ENCODE data around the gene FRMPD4. TPM values are rescaled to one million over a fixed set of nuclear protein-coding genes. Genes with fewer than 3 reads are reported as not detected.

The FRMPD4 gene
- total and polyA plus RNA-seq, 2 donors (not counting 3 experiments of a cell fraction or from before 2014, with no cell fraction given): not detected

- no peak for TF ChIP-seq POLR2AphosphoS5 (IDR thresholded peaks at IDR 0.05; ENCODE audit: insufficient read depth, low read depth, low read length)
- TF ChIP-seq FOS (IDR thresholded peaks at IDR 0.05; ENCODE audit: borderline replicate concordance, insufficient read depth, low read length): no peak
- TF ChIP-seq MYC (IDR thresholded peaks at IDR 0.05; ENCODE audit: low read depth, low read length): no peak
- TF ChIP-seq, protein P1, sequence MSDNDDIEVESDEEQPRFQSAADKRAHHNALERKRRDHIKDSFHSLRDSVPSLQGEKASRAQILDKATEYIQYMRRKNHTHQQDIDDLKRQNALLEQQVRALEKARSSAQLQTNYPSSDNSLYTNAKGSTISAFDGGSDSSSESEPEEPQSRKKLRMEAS (IDR thresholded peaks at IDR 0.05; ENCODE audit: insufficient read depth, insufficient read length): no peak
- H3K36me3 ChIP-seq (ENCODE audit: control insufficient read depth in 2 of 2, extremely low read depth in 1 of 2, insufficient read depth in 2 of 2, low read length in 2 of 2): no peaks in the 10 kb centered on the region
- no peaks in the 10 kb centered on the region for H3K4me1 ChIP-seq (ENCODE audit: control insufficient read depth, extremely low read depth, insufficient read depth, low read length)
- H3K9me1 ChIP-seq (replicated peaks; ENCODE audit: control insufficient read depth, extremely low read depth, insufficient read depth, low read length): no peaks in the 10 kb centered on the region
- CTCF ChIA-PET: interaction anchor here (0.6 kb wide), 1 partner anchor 16 kb away, joined by 3 read pairs; no protein-coding TSS in a partner anchor
- BruUV-seq (replicated peaks): no TSS peak
- peak overlapping the region; percentile 18 for H3K27ac ChIP-seq (ENCODE audit: insufficient read depth, low read depth, low read length)
- no peaks in the 10 kb centered on the region for H4K20me1 ChIP-seq (replicated peaks; ENCODE audit: control insufficient read depth, extremely low read depth, insufficient read depth, low read length)
- H3K4me2 ChIP-seq (ENCODE audit: insufficient read depth, low read length): no peak overlapping the region
- DNase-seq (ENCODE audit: low read depth, low spot score) (peak; percentile 9), FAIRE-seq (peak; percentile 67)
- POLR2A ChIA-PET: no interaction called here
- H3K27me3 ChIP-seq (ENCODE audit: control insufficient read depth in 2 of 2, insufficient read depth in 2 of 2, low read length in 2 of 2): no peaks in the 10 kb centered on the region
- H3K79me2 ChIP-seq (ENCODE audit: control insufficient read depth, insufficient read depth, low read length): no peaks in the 10 kb centered on the region
- H3K9ac ChIP-seq (replicated peaks; ENCODE audit: extremely low read depth, insufficient read depth, low read length): no peak overlapping the region
- no peaks in the 10 kb centered on the region for H3K9me3 ChIP-seq (replicated peaks; ENCODE audit: control insufficient read depth, insufficient read depth, low read length)
- dilution Hi-C loops (cut with MboI; ENCODE audit: extremely low pct_ligation_motif_present, low sequenced_read_pairs): no loop called here
- H2AFZ ChIP-seq (ENCODE audit: low read depth, low read length): no peak overlapping the region
- no peak overlapping the region for H3K4me3 ChIP-seq (replicated peaks in 1 of 3; ENCODE audit: insufficient read depth in 1 of 3, low read depth in 1 of 3, low read length in 3 of 3)
- intact Hi-C loops (cut with micrococcal nuclease): no loop called here
These were observed 283.6 kb downstream of the FRMPD4 start for GRCh38 chrX:12421918-12422317.

- Histone ChIP-seq H3K4me3 (replicated peaks in 1 of 3; ENCODE audit: insufficient read depth in 1 of 3, low read depth in 1 of 3, low read length in 3 of 3) (no peak overlapping the region), H3K36me3 (ENCODE audit: control insufficient read depth in 2 of 2, extremely low read depth in 1 of 2, insufficient read depth in 2 of 2, low read length in 2 of 2) (no peaks in the 10 kb centered on the region), H3K27ac (ENCODE audit: insufficient read depth, low read depth, low read length) (no peak overlapping the region), H3K4me2 (ENCODE audit: insufficient read depth, low read length) (no peak overlapping the region), H3K27me3 (ENCODE audit: control insufficient read depth in 2 of 2, insufficient read depth in 2 of 2, low read length in 2 of 2) (no peaks in the 10 kb centered on the region), H3K9ac (replicated peaks; ENCODE audit: extremely low read depth, insufficient read depth, low read length) (no peak overlapping the region), H3K9me3 (replicated peaks; ENCODE audit: control insufficient read depth, insufficient read depth, low read length) (no peaks in the 10 kb centered on the region), H3K4me1 (ENCODE audit: control insufficient read depth, extremely low read depth, insufficient read depth, low read length) (no peaks in the 10 kb centered on the region), H2AFZ (ENCODE audit: low read depth, low read length) (no peak overlapping the region), H3K9me1 (replicated peaks; ENCODE audit: control insufficient read depth, extremely low read depth, insufficient read depth, low read length) (no peaks in the 10 kb centered on the region), H3K79me2 (ENCODE audit: control insufficient read depth, insufficient read depth, low read length) (no peaks in the 10 kb centered on the region), H4K20me1 (replicated peaks; ENCODE audit: control insufficient read depth, extremely low read depth, insufficient read depth, low read length) (no peaks in the 10 kb centered on the region)
- CTCF ChIA-PET: interaction anchor here (0.9 to 1.3 kb wide), 2 partner anchors 15 to 286 kb away, joined by 3 to 4 read pairs; no protein-coding TSS in a partner anchor
- POLR2A ChIA-PET: no interaction called here
- FAIRE-seq: peak; percentile 46
- TF ChIP-seq POLR2AphosphoS5 (IDR thresholded peaks at IDR 0.05; ENCODE audit: insufficient read depth, low read depth, low read length) (no peak), POLR2A (IDR thresholded peaks at IDR 0.05; ENCODE audit: low read depth, low read length) (no peak), JUN (IDR thresholded peaks at IDR 0.05; ENCODE audit: borderline replicate concordance, insufficient read depth, insufficient read length, low read depth) (no peak), EZH2 (IDR thresholded peaks at IDR 0.05; ENCODE audit: borderline replicate concordance, low read depth, low read length, severe bottlenecking) (no peak), FOS (IDR thresholded peaks at IDR 0.05; ENCODE audit: borderline replicate concordance, insufficient read depth, low read length) (no peak), MYC (IDR thresholded peaks at IDR 0.05; ENCODE audit: low read depth, low read length) (no peak), GATA2 (IDR thresholded peaks at IDR 0.05; ENCODE audit: insufficient read depth, insufficient read length, low read depth, low read length) (no peak), CTCF (IDR thresholded peaks at IDR 0.05; ENCODE audit: extremely low read depth in 1 of 2, insufficient read depth in 1 of 2, low read depth in 1 of 2, low read length in 2 of 2) (no peak)
- TF ChIP-seq, protein P1 (IDR thresholded peaks at IDR 0.05; ENCODE audit: insufficient read depth, insufficient read length): no peak
- dilution Hi-C loops (cut with MboI; ENCODE audit: extremely low pct_ligation_motif_present, low sequenced_read_pairs) (no loop called here), intact Hi-C loops (cut with micrococcal nuclease) (no loop called here)
- no TSS peak for BruUV-seq (replicated peaks)
- DNase-seq (ENCODE audit: low read depth, low spot score): peak; percentile 27
These were observed 285.1 kb downstream of the FRMPD4 start for GRCh38 chrX:12423346-12423745.
